ENCODE results near the gene UCN2.

The UCN2 gene

DNA sequence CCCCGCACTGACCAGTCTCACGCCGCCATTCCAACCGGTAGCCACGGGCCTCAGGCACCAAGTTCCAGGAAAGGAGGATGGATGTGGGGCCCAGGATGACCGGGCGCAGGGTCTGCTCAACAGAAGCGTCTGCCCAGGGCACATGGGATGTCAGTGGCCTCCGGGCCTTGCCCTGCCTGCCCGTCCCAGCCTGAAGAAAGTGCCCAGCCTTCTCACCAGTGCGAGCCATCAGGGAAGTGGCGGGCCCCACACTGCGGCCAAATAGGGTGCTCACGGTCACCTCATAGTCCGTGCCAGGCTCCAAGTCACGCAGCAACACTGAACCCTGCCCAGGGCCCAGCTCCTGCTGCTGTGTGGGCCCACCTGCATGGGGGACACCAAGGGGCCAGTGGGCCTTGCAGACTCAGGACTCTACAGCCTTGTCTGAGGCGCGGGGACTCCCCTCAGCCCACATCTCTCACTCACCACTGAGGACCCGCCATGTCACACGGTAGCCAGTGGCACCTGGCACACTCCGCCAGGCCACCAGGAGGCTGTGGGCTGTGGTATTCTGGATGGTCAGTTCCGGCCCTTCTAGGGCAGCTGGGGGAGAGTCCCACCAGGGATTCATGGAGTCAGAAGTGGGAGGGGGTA is 28.4 kb upstream of the UCN2 start:
- DNase-seq (ENCODE audit: low read depth in 3 of 3, low spot score in 1 of 3), result no peak

DNA sequence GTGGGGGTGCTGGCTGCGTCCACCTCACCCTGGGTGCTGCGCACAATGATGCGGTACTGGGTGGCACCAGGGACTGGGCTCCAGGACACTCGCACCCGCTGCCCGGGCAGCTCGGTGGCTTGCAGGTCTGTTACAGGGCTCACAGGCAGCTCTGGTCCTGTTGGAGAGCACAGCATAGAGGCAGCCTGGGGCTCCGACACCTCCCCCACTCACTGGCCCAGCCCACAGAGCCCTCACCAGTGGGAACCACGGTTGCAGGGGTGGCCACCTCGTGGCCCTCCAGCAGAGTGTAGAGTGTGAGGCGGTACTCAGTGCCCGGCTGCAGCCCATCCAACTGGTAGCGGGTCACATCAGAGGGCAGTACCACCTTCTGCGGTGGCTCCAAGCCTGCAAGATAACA is 27.9 kb upstream of the UCN2 start:
- DNase-seq (ENCODE audit: low read depth in 3 of 3, low spot score in 1 of 3), result no peak

- DNase-seq (ENCODE audit: low read depth in 3 of 3, low spot score in 1 of 3), result no peak
Observed at GRCh38 chr3:48588230-48588629, 24.6 kb upstream of the UCN2 start.

- no peak for DNase-seq (ENCODE audit: low read depth in 3 of 3, low spot score in 1 of 3)
Observed at GRCh38 chr3:48587686-48588085, 24.1 kb upstream of the UCN2 start.

DNA sequence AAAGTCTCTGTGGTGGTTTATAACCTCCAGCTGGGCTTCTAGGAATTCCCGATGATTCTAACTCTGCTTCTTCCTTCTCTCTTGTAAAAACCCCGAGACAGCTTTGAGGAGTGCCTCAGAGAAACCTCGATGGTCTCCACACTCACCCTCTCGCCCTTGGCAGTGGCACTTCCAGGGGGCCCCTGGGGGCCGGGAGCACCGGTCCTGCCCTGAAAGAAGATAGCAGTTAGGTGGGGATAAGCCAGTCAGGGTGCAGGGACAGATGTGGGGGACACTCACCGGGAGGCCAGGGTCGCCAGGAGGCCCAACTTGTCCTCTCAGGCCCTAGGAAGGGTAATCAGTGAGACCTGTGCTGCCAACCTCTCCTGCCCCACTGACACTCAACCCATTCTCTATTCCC is 21.8 kb upstream of the UCN2 start:
- DNase-seq (ENCODE audit: low read depth in 3 of 3, low spot score in 1 of 3), result no peak

DNA sequence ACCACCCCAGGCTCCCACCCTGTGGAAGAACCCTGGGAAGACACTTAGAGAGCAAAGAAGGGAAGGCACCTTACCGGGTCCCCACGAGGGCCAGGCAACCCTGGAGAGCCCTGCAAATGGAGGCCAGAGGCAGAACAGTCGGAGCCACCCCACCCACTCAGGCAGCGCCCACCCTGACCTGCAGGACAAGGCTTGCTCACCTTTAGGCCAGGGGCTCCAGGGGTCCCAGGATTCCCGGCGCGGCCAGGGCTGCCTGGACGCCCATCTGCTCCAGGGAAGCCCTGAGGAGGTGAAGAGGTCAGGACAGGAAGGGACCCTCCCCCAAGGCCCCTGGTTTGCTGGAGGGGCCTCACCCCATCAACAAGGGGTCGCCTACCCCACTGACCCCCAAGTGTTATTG is 21.3 kb upstream of the UCN2 start:
- no peak for DNase-seq (ENCODE audit: low read depth in 3 of 3, low spot score in 1 of 3)

GRCh38 chr3:48581621-48582481 is 18.3 kb upstream of the UCN2 start:
- DNase-seq (ENCODE audit: low read depth in 3 of 3, low spot score in 1 of 3), result no peak

GRCh38 chr3:48576647-48577046 is 13.1 kb upstream of the UCN2 start:
- no peak for DNase-seq (ENCODE audit: low read depth in 3 of 3, low spot score in 1 of 3)

DNA sequence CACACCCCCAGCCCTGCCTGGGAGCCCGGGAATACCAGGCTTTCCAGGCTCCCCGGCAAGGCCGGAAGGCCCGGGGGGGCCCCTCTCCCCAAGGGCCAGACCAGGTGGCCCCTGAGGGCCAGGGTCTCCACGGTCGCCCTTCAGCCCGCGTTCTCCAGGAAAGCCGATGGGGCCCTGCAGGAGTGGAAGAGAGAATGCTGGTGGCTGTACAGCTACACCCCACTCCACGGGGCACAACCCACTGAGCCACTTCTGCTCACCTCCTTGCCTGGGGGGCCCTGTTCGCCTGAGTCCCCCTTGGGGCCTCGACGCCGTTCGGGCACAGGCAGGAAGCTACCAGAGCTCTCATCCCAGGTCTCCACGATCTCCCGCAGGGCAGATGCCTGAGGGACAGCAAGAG is 11.8 kb upstream of the UCN2 start:
- DNase-seq (ENCODE audit: low read depth in 3 of 3, low spot score in 1 of 3), result no peak

GRCh38 chr3:48573973-48574585 is 10.5 kb upstream of the UCN2 start:
- no peak for DNase-seq (ENCODE audit: low read depth in 3 of 3, low spot score in 1 of 3)

DNA sequence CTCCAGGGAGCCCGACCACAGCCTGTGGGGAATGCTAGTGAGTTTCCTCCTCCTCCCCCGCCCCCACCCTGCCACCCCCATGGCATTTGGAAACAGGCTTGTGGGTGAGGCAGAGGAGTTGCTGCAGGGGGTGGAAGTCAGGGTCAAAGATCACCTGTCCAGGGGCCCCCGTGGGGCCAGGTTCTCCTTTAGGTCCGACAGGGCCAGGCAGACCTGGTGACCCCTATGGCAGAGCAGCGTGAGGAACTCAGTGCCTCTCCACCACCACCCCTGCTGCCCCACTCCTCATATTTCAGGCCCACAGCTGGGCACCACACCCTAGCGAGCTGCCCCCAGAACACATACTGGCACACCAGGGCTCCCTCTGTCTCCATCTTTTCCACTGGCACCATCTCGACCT is 8.9 kb upstream of the UCN2 start:
- DNase-seq (ENCODE audit: low read depth in 3 of 3, low spot score in 1 of 3), result no peak

DNA sequence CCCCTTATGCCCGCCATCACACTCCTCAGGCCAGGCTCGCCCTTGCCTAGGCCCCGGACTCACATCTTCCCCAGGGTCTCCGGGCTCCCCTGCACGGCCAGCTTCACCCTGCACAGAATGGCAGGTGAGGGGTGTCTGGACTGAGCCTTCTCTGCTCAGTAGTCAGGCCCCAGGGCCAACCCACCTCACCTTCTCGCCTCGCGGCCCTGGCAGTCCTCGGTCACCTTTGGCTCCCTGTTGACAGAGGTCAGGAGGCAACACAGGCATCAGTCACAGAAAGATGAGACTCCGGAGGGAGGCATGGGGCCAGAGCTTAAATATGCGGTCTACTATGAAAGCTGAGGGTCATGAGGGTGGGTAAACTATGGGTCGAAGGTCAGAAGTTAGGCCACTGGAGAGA is 8.4 kb upstream of the UCN2 start:
- no peak for DNase-seq (ENCODE audit: low read depth in 3 of 3, low spot score in 1 of 3)

- no peak for DNase-seq (ENCODE audit: low read depth in 3 of 3, low spot score in 1 of 3)
Observed at GRCh38 chr3:48569808-48570450, 6.3 kb upstream of the UCN2 start.

GRCh38 chr3:48569400-48569799 is 5.8 kb upstream of the UCN2 start:
- no peak for DNase-seq (ENCODE audit: low read depth in 3 of 3, low spot score in 1 of 3)

DNA sequence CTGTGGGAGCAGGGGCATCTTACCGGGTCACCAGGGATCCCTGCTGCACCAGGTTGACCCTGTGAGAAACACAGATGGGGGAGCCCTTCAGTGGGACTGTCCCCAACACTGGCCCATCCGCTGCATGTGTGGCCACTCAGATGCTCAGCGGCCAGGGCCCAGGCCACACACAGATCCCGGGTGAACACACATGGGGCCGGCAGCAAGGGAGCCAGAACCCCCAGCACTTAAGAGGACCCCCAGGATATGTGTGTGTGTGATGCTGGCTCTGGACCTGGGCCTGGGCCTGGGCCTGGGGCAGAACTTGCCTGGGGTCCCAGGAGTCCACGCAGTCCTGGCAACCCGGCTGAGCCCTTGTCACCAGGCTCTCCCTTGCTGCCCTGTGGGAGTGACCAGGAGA is 4.9 kb upstream of the UCN2 start:
- DNase-seq (ENCODE audit: low read depth in 3 of 3, low spot score in 1 of 3), result no peak

DNA sequence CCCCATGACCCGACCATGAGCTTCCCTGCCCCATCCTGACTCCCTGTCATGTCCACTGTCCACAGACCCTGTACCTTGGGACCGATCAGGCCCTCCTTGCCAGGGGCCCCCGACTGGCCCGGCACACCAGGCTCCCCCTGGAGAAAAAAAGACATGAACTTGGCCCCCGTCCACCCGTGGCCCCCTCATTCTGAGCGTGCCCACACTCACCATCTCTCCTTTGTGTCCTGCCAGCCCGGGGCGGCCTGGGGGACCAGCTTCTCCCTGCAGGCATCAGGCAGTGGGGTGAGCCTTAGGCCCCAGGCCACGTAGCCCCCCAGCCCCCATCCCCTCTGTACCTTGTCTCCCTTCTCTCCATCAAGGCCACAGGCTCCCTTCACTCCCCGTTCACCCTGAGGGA is 3.9 kb upstream of the UCN2 start:
- DNase-seq (ENCODE audit: low read depth in 3 of 3, low spot score in 1 of 3), result no peak

DNA sequence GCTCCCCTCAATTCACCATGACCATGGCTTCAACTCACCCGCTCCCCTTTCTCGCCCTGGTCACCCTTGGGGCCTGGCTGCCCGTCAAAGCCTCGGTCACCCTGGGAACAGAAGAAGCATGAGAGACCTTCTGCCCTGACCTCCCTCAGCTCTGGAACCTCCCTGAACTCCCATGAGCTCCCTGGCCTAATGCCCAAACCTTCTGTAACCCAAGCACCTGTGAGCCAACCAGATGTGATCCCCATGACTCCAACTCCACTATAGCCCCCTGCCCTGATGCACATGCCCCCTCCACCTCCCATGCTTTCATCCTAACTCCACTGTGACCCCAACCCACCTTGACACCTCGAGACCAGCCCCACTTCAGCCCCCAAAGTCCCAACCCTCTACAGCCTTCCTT is 3.5 kb upstream of the UCN2 start:
- no peak for DNase-seq (ENCODE audit: low read depth in 3 of 3, low spot score in 1 of 3)

DNA sequence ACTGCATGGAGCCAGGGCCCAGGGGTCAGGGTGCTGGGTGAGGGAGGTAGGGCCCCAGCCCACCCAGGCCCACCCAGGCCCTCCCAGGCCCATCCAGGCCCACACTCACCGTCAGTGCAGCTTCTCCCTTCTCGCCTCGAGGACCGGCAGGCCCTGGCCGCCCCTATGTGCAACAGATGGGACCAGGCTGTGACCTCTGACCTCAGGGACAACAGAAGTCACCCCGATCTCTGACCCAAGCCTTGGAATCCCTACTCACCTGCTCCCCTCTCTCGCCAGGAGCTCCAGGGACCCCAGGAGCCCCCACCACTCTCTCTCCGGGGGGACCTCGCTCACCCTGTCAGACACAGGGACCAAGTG is 2.8 kb upstream of the UCN2 start:
- no peak for DNase-seq (ENCODE audit: low read depth in 3 of 3, low spot score in 1 of 3)

GRCh38 chr3:48565591-48566400 is 2.2 kb upstream of the UCN2 start:
- DNase-seq (ENCODE audit: low read depth in 3 of 3, low spot score in 1 of 3), result no peak

- no peak for DNase-seq (ENCODE audit: low read depth in 3 of 3, low spot score in 1 of 3)
Observed at GRCh38 chr3:48565186-48565585, 1.6 kb upstream of the UCN2 start.

DNA sequence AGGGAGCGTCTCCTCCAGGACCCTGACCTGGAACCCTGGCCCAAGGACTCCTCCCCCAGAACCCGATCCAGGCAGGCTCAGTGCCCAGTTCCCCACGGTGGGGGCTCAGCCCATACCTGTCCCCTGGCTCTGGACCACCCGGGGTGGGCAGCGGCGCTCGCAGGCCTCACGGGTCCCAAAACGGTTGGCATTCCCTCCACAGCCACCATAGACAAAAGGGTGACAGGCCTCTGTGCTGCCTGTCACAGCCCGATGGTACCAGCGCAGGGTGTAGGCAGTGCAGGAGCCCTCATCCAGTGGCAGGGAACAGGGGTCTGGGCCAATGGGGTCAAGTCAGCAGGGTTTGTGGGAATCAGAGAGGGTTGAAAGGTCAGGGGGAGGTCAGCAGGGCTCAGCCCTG is 1.1 kb upstream of the UCN2 start:
- DNase-seq (ENCODE audit: low read depth in 3 of 3, low spot score in 1 of 3), result no peak

Data from stimulated activated CD4-positive, alpha-beta T cell treated with anti-CD3 and anti-CD28 coated beads, TNF-alpha, amount 100 ng/mL, for 1 hour (primary cell).